Endothelial cell (in vitro differentiated cells): ENCODE data around the gene PRPSAP2. TPM values are rescaled to one million over a fixed set of nuclear protein-coding genes. Genes with fewer than 3 reads are reported as not detected.
A peak's percentile ranks its signal among the peaks of the same experiment; 100 is the strongest.

ENCODE experiments used
- DNase-seq: peaks from one replicate; pipeline ENCODE4 v3.0.0; 2021; ENCODE audit warnings: low spot score
- H3K27ac Mint-ChIP-seq: one replicate; pipeline ENCODE4 v1.8.0; 2021; ENCODE audit warnings: mixed read lengths, inconsistent platforms; ENCODE audit not compliant: unreplicated experiment
- H3K27me3 Mint-ChIP-seq: one replicate; pipeline ENCODE4 v1.8.0; 2021; ENCODE audit warnings: mild to moderate bottlenecking, moderate library complexity, mixed read lengths, inconsistent platforms; ENCODE audit not compliant: unreplicated experiment
- H3K36me3 Mint-ChIP-seq: one replicate; pipeline ENCODE4 v1.8.0; 2021; ENCODE audit warnings: mild to moderate bottlenecking, low read depth, mixed read lengths, inconsistent platforms; ENCODE audit not compliant: unreplicated experiment
- H3K4me1 Mint-ChIP-seq: one replicate; pipeline ENCODE4 v1.8.0; 2021; ENCODE audit warnings: mild to moderate bottlenecking, mixed read lengths, inconsistent platforms; ENCODE audit not compliant: unreplicated experiment
- H3K4me3 Mint-ChIP-seq: one replicate; pipeline ENCODE4 v1.8.0; 2021; ENCODE audit warnings: mild to moderate bottlenecking, mixed read lengths, inconsistent platforms; ENCODE audit not compliant: unreplicated experiment
- H3K9me3 Mint-ChIP-seq: one replicate; pipeline ENCODE4 v1.8.0; 2021; ENCODE audit warnings: mixed read lengths, inconsistent platforms; ENCODE audit not compliant: unreplicated experiment
- CTCF ChIP-seq: fragments of 200-600 bp; sonication (generic); IDR thresholded peaks from one replicate; pipeline ENCODE4 v1.5.0; 2021; ENCODE audit warnings: antibody characterized with exemption; ENCODE audit not compliant: unreplicated experiment
- total RNA-seq: library from RNA; stranded (reverse); fragmentation: NEBNext Ultra II Directional; extraction: Animal tissue kit (Norgen Biotek cat#: 25700); gene quantifications from one replicate; pipeline ENCODE4 v1.2.1, GENCODE V29; 2021; ENCODE audit not compliant: unreplicated experiment

The PRPSAP2 gene
- total RNA-seq, 1 donor from 2014 or later, result 32.4 TPM

GRCh38 chr17:18959071-18959844, 101.3 kb downstream of the PRPSAP2 start:
- H3K36me3 Mint-ChIP-seq, result peaks cover 3% of the 10 kb centered on the region
- TF ChIP-seq CTCF, result no peak
- no peak overlapping the region for H3K4me3 Mint-ChIP-seq
- DNase-seq, result no peak
- peaks cover 2% of the 10 kb centered on the region for H3K27me3 Mint-ChIP-seq
- peaks cover 12% of the 10 kb centered on the region for H3K4me1 Mint-ChIP-seq
- no peaks in the 10 kb centered on the region for H3K9me3 Mint-ChIP-seq
- no peak overlapping the region for H3K27ac Mint-ChIP-seq

GRCh38 chr17:18959845-18960240, 101.9 kb downstream of the PRPSAP2 start:
- H3K36me3 Mint-ChIP-seq, result peaks cover 3% of the 10 kb centered on the region
- H3K9me3 Mint-ChIP-seq, result no peaks in the 10 kb centered on the region
- no peak overlapping the region for H3K27ac Mint-ChIP-seq
- peaks cover 16% of the 10 kb centered on the region for H3K4me1 Mint-ChIP-seq
- peaks cover 6% of the 10 kb centered on the region for H3K27me3 Mint-ChIP-seq
- no peak overlapping the region for H3K4me3 Mint-ChIP-seq
- no peak for TF ChIP-seq CTCF
- no peak for DNase-seq

DNA sequence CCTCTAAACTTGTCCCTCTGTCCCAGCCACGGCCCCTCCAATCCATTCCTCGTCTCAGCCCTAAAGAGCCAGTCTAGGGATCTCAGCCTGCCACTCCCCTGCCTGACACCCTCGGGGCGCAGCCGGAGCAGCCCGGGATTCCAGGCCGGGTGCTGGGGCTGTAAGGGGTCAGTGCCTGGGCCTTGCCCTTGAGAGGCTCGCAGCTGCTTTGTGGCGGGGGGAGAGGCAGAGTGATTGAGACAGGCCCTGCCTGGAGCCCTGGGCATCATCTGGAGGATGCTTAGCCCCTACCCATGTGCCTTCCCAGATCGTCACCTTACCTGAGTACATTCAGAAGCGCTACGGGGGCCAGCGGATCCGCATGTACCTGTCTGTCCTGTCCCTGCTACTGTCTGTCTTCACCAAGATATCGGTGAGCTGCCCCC, 102.3 kb downstream of the PRPSAP2 start:
- no peak for DNase-seq
- H3K9me3 Mint-ChIP-seq, result no peaks in the 10 kb centered on the region
- peaks cover 3% of the 10 kb centered on the region for H3K36me3 Mint-ChIP-seq
- no peak overlapping the region for H3K4me3 Mint-ChIP-seq
- TF ChIP-seq CTCF, result no peak
- H3K27me3 Mint-ChIP-seq, result peaks cover 8% of the 10 kb centered on the region
- no peak overlapping the region for H3K27ac Mint-ChIP-seq
- peaks cover 16% of the 10 kb centered on the region for H3K4me1 Mint-ChIP-seq

DNA sequence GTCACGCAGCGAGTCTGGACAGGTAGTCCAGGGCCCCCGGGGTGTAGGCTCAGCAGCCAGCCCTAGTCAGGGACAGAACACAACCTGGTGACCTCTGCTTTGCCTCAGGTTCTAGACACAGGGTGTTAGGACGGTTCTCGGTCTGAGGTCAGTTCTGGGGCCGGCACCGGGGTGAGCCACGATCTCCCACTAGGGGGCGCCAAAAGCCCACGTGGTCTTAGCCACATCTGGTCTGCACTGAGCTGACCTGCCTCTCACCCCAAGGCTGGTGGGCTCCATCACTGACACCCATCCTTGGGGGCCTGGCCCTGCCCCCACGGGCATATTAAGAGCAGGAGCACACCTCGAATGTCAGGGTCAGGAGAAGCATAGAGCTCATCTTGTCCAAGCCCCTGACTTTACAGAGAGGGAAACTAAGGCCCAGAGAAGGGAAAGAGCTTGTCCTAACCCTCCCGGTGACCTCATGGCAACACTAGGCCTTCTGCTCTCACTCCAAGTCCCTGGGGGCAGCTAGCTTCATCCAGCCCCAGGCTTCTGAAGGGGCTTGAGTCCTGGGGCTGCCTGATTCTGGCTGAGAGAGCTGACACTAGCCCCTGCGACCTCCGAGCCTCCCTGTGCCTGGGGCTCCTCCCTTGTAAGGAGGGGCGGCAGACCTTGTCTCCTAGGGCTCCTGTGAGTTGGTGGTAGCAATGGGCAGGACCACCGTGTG, 103.0 kb downstream of the PRPSAP2 start:
- Mint-ChIP-seq H3K9me3 (no peaks in the 10 kb centered on the region), H3K36me3 (peaks cover 3% of the 10 kb centered on the region), H3K4me1 (peaks cover 16% of the 10 kb centered on the region), H3K27me3 (peaks cover 10% of the 10 kb centered on the region), H3K27ac (no peak overlapping the region), H3K4me3 (no peak overlapping the region)
- DNase-seq, result peak; percentile 94
- peak; percentile 95 for TF ChIP-seq CTCF
